HG03039 (cell line): Measurements from ENCODE around the gene IZUMO4.

Experiments used
- ATAC-seq: cut with Tn5 transposase; IDR thresholded peaks from one replicate; pipeline ENCODE4 v1.9.1; 2021; ENCODE audit warnings: mild to moderate bottlenecking, moderate library complexity; ENCODE audit not compliant: unreplicated experiment

IZUMO4 gene

DNA sequence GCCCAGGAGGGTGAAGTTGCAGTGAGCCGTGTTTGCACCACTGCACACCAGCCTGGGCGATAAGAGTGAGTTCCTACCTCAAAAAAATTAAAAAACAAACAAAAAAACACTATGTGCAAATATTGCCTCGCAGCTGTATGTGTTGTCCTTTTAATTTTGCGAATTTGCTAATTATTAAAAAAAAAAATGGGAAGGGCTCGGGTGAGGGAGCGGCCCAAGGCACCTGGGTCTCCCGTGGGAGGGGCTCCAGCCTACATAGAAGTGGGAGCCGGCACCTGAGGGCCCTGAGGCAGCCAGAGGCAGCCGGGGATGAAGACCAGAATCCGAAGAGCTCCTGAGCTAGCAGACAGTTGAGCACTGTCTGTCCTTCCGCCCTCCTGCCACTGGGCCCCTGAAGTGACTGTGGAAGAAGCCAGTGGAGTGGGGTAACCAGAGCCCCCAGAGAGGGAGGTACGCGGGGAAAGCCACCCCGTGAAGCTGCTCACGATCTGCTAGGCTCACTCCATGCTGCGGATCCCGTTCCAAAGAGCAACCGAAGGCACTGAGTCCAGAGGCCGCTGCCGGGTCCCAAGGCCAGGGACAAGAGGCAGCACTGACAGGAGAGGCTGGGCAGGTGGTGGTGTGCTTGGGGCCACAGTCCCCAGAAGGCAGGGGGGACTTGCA is 6.5 kb downstream of the IZUMO4 start:
- no peak for ATAC-seq

DNA sequence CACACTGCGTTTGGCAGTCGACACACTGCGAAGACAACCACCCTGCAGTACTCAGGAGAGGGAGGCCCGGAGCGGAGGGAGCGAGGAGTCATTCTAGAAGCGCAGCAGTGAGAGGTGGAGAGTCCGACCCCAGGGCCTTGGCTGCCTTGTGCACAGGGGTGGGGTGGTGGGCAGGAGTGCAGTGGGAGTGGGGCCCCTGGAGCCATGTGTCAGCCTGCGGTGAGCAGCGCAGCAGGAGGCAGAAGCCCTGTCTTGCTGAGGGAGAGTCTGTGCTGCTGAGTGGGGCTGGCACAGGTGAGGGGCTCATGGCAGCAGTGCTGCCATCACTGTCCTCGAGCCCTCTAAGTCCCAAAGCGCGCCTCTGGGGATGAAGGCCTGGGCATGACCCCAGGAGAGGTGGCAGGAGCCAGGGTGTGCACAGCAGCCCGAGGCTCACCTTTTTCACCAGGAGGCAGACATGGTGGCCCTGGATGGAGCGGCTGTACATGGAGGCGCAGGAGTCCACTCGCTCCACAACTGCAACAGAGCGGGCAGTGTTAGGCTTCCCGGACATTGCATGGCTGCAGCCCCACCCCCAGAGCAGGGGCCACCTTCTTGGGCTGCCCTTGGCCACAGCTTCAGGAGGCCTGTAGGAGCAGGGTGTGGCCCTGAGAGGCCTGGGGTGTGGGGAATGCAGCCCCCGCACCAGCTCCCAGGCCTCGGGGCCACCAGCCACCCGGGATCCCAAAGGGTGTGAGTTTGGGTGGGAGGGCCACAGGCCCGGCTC is 11.7 kb downstream of the IZUMO4 start:
- ATAC-seq: no peak

DNA sequence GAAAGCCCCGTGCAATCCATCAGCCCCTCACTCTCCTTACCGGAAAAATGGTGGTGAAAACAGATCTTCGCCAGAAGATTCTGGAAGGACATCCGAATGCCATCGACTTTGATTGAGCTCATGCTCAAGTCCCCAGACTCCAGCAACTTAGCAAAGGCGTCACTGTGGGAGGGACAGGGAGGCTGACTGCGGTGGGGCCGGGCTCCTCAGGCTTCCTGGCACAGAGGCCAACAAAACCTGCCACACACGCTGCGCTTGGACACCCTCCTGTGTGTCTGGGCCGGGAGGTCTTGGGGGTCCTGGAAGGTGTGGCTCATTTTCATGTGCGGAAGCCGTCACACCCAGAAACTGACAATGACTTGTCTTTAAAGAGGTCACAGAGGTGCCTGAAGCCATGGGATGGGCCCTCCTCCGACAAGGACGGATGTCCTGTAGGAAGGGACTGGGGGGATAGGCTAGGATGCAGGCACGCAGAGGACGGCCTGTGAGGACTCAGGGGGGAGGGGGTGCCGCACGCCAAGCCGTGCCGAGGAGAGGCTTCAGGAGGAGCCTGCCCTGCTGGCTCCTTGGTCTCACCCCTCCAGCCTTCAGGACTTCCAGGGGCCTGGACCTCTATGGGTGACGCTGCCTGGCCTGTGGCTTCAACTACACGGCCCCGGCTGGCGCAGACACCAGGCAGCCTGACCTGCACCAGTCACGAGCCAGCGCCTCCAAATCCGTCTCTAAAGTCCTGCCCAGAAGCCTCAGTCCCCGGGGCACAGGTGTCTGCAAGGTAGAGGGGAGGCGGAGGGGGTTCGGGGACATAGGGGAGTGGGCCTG is 12.5 kb downstream of the IZUMO4 start:
- no peak for ATAC-seq

DNA sequence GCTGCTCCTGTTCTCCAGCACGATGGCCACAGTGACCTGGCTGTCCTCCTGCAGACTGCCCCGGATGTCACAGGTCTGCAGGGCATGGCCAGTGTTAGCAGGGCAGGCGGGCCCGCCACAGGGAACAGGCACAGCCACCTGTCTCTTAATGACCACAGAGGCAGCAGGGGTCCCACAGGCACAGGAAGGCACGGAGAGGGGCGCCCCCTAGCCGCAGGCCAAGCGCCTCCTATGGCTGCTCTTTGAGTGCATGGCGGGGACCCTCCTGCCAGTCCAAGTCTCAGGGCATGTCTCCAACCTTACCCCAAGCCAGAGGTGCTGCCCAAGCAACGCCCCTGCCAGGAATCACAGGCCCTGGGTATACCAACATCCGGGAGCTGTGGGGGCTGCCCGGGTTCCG is 14.1 kb downstream of the IZUMO4 start:
- ATAC-seq: no peak

DNA sequence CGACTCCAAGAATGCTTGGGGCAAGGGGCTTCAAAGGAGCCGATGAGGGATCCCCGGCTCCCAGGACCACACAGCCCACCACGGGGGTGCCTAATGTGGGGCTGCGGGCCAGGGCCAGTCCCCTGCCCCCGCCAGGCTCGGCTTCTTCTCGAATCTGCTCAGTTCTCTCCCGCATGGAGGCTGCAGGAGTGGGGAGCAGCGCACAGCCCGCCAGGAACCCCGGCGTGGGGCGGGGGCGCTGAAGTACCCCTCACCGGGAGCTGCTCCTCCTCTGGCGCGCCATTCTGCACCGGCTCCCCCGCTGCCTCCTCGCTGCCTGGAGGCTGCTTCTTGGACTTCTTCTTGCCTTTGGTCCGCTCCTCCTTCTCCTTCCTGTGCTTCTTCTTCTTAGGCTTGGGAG is 14.7 kb downstream of the IZUMO4 start:
- no peak for ATAC-seq

DNA sequence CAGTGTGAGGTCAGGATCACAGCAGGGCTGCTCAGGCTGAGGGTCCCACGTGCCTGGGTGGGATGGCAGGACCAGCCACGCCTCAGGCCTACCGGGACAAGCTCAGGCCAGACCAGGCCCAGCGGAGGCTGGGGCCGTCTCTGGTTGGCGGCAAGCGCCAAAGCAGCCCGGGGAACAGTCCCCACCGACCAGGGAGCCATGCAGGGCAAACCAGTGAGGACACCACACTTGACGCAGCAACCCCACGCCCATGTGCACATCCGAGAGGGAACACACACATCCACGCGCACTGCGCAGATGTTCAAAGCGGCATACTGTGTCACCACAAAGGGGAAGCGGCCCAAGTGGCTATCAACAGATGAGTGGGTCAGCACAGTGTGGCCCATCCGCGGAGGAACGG is 15.2 kb downstream of the IZUMO4 start:
- no peak for ATAC-seq

DNA sequence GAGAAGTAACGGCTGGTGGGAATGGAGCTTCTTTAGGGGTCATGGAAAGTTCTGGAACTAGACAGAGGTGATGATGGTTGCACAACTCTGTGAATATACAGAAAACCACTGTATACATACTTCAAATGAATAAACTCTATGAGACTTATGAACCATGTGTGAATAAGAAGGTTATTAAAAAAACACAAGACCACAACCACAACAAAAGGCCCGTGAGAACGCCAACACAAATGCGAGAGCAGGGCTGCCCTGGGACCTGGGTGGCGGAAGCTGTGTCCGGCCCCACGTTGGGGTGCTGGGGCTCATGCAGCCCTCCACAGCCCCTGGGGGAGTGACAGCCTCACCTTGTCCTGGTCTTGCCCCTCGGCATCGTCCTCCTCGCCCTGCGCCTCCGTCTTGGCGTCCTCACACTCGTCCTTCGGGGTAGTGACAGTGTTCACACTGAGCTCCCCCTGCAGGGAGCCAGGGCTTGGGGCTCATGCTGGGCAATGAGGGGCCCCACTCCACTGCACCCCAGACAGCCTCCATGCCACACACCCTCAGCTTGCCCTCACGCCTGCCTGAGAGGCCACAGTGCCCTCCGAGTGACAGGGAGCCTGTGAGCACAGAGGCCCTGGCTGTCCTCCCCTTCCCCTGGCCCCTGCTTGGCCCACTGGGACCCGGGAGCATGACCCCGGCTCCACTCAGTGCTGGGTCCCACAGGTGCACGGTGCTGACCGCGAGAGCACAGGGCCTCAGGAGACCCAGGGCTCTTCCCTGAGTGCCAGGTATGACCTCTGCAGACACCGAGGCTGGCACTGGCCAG is 16.0 kb downstream of the IZUMO4 start:
- no peak for ATAC-seq

DNA sequence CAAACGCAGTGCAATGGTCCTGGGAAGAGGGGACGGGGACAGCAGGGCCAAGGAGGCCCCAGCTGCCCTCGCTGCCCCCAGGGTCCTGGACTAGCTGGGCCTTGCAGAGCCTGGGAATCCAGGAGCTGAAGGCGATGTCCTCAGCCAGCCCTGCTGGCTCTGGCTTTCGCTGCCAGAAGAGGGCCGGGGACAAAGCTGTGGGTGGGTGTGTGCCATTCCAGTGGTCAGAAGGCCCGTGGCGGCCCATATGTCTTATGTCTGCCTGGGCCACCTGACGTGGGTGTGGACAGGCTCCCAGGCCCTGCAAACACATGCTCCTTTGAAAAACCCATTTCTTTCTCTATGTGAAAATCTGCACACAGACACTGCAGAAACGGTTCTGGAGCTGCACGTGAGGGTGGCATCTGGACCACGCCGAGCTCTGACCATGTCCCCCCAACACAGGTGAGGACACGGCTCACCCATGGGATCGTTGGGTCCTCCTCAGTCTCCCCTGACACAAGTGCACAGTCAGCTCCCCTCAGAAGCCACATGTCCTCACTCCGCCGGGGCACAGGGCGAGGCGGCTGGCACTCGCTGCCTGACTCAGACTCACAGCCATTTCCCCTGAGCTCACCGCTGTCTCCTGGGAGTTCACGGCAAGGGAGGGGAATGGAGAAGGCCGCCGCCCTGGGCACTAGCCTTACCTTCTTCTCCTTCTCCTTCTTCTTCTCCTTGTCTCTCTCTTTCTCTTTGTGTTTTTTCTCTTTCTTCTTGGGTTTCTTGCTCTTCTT is 16.9 kb downstream of the IZUMO4 start:
- no peak for ATAC-seq

DNA sequence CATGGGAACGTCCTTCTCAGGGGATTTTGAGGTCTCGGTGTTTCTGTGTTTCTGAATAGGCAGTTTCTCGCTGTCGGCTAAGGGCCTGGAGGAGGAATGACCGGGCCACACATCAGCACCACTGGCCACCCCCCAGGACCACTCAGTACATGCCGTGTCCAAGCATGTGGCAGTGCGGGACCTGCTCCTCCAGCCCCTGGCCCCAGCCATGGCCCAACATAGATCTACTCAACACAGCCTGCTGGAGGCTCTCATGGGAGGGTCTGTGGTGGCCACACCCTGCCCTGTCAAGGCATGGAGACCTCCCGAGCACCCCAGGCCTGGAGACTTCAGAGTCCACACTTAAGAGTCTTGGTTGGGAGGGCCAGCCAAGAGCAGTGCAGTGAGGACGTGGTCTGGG is 17.5 kb downstream of the IZUMO4 start:
- ATAC-seq: no peak

DNA sequence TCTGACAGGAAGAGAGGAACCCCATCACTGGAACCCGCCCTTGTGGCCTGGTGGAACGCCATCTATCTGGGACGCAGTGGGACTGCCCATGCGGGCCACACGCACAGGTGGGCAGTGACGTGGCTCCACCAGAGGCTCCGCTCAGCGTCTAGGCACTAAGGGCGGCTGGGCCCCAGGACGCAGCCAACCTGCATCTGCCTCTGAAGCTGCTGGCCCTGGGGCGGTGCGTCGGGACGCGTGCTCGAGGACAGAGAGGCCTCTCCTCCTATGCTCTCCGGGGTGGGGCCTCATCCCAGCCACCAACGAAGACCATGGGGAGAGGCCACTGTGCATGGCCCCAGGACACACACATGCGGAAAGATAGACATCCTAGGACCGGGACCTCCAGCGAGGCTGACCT is 18.1 kb downstream of the IZUMO4 start:
- no peak for ATAC-seq

DNA sequence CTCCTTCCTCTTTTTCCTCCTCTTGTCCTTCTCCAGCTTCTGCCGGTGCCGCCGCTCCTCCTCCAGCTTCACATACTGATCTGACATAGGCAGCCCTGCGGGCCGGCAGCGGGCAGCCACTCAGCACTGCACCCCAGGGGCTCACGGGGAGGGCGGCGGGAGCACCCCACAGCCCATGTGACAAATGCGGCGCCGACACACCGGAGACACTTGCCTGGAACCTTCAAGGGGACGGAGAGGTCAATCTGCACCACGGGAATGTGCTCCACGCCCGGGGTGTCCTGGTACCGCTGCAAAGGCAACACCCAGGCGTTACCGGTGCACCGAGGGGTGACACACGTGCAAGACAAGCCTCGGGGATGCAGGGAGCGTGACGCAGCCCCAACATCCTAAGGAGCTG is 18.6 kb downstream of the IZUMO4 start:
- ATAC-seq: no peak

DNA sequence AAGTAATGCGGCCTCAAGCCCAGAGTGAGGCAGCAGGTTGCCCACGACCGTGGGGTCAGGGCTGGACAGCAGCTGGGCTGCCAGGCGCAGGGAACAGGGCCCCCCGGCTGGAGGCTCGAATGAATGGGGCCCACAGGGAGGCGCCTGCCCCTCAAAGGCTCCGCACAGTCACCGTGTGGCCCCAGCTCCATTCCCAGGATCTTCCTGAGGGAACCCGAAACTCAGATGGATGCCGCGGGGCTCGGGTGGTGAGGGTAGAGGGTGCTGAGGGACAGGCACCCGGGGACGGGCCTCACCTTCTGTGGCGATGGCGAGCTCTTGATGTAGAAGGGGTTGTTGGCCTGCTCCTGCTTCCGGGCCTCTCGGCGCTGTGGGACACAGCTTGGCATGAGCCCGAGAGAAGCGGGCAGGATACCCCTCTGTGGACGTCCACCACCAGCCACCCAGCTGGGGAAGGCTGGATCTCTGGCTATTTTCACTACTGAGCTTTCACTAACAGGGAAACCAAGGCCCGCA is 19.3 kb downstream of the IZUMO4 start:
- ATAC-seq: no peak

DNA sequence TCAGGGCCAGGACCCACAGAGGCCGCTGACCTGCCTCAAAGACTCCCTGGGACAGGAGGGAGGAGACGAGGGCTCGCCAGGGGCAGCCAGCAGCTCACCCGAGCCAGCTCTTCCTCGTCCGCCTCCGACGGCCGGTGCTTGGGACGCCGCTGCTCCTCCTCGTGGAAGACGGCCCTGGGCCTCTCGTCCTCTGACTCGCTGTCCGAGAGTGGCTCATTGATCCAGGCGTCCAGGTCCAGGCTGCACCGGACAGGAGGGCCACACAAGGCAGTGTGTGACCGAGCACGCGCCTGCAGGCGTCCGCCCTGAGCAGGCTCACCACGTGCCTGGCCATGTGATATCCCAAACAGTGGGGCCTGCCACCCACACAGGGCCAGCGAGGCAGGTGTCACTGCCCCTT is 19.8 kb downstream of the IZUMO4 start:
- no peak for ATAC-seq

DNA sequence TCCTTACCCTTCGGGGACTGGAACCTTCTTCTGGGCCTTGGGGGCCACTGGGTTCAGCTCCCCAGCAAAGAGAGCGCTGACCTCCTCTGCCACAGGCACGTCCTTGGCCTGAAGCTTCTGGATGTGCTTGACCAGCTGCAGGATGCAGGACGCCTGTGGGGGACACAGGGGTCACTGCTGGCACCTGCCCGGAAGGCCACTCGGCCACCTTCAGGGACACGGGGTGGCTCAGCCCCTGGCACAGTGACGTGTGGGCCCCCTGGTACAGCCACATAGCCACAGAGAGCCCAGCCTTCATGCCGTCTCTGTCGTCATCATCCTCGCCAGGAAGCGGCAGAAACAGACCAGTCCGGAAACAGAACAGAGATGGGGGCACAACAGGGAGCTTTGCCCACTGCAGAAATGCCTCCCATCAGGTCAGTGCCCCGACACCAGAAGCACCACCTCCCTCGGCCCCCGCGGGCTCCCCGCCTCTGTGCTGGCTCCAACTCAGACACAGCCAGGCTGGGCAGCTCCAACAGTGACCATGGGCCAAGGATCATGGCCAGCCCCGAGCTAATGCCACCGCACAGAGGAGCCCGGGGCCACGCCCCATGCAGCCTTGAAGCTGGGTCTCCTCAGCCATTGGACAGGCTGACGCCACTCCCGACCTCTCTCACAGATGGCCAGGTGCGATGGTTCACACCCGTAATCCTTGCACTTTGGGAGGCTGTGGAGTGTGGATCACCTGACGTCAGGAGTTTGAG is 20.7 kb downstream of the IZUMO4 start:
- no peak for ATAC-seq

DNA sequence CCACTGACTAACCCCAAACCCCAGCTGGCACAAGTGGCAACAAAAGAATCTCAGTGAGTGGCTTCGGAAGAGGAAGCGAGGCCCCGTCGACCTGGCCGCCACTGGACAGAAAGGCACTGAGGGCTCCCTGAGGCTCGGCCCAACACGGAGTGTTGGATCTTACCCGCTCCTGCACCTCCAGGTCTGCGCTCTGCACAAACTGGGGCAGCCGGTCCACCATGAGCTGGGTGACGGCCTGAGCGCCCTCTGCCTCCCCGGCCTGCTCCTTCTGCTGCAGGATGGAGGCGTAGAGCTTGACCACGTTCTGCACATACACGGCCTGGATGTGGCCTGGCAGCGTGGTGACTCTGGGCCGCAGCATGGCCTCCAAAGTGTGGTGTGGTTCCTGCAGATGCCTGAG is 21.7 kb downstream of the IZUMO4 start:
- ATAC-seq: no peak

DNA sequence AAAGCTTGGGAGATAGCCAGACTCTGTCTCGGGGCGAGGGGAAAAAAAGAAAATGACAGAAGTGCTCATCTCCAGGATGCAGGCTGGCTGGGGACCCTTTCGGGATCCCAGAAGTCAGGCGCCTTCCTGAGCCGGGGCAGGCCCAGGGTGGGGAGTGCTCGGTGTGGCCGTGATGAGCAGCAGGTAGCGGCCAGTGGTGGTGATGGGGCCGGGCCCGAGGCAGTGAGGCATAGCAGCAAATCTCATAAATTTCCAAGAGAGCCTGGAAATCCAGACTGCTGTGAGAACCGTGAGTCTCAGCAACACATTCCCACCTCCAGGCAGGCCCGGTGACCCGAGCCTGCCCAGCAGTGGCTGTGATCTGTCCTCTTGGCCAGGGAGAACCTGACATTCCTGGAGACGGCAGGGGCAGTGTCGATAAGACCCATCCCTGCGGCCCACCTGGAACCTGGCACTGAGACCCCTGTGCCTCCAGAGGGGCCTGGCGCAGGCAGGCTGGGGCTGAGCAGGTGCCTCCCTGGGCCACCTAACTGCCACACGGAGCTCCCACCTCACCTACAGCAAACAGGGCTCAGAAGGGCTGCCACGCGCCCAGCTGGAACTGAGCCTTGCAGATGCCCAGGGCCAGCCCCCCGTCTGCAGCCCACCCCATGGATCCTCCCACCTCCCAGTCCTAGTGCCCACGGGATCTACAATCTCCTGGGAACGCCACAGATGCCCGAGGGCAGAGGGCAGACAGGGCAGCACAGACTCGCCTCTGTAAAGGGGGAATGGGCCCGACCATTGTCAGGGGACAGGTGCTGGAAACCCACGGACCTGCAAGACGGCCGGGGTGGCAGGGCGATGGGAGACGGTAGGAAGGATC is 23.4 kb downstream of the IZUMO4 start:
- no peak for ATAC-seq

DNA sequence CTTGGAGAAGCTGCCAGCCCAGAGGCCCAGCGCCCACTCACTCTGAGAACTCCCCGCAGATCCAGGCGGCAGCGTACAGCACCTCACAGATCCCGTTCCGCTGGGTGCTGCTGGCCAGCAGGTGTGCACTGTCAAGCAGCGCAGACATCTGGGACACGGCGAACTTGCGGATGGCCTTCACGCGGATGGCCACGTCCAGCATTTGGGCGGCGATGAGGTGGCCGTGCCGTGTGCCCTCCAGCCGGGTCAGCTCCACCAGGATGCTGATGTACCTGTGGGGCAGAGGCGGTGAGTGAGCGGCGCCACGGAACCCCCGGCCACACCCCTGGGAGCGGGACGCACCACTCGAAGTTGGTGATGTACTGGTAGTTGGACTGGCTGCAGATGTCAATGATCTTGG is 24.1 kb downstream of the IZUMO4 start:
- no peak for ATAC-seq

DNA sequence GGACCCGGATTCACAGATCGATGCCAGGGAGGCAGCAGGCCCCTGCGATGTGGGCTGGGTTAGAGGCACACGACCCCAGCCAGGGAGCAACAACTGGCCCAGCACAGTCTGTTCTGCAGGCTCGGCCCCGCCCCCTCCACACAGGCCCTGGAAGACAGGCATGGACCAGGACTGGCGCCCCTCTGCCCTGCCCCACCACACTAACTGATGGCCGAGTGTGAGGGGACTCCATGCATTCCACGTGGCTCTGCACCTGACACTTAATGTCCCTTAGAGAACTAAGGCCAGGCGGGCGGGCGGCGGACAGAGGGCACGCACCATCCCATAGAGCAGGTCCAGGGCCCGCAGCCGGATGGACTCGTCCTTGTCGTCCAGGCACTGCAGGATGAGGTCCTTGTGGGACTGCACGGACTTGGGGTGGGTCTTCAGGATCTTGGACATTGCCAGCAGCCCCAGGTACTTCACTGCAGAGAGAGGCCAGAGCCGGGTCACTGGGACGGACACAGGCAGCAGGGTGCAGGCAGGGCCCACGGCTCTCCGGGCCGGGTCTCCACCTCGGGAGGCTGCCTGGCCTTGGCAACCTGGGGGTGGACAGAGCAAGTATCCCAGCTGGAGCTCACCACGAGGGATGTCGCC is 24.8 kb downstream of the IZUMO4 start:
- ATAC-seq: no peak
